OCI-M2 (cell line): ENCODE results near the gene MAPKAPK3.

Experiments used
- DNase-seq: peaks from one replicate; lab custom pipeline; 2025; ENCODE audit not compliant: unreplicated experiment; lab: John Stamatoyannopoulos, UW

MAPKAPK3 gene

DNA sequence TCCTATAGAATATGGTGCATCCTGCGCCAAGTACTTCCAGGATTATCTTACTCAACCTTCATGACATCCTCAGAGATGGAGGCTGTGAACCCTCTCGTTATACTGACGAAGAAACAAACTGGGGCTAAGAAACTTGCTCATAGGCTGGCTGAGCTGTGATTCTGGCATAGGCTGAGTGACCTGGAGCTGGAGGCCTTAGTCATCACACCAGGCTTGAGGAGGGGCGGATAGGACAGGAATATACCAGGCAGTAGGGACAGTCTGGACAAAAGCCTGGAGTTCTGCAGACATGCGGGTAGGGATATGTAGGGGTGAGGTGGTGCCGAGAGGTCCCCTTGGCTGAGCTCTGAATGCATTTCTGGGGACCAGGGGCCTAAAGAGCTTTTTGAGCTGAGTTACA lies 29.6 kb upstream of the MAPKAPK3 start:
- no peak for DNase-seq

GRCh38 chr3:50587806-50588758 lies 28.9 kb upstream of the MAPKAPK3 start:
- DNase-seq = no peak

GRCh38 chr3:50588759-50589433 lies 28.1 kb upstream of the MAPKAPK3 start:
- DNase-seq = no peak

- DNase-seq = no peak
These were observed 25.7 kb upstream of the MAPKAPK3 start for GRCh38 chr3:50591196-50591741.

DNA sequence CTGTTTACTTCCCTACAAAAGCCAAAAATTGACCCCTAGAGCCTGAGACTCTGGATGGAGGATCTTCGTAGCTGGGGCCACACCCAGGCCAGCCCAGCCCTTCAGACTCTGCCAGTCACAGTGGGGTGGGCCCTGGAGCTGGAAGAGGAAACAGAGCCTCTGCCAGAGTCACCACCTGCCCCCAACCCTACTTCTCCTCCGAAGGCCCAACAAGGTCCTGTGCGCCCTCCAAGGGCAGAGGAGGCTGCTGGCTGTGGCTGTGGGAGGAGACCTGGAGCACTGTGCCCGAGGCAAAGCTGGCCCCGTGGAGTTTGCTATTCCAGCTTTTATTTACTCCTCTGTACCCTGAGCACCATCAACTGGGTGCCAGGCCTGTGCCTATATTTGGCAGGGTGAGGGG lies 24.4 kb upstream of the MAPKAPK3 start:
- no peak for DNase-seq

DNA sequence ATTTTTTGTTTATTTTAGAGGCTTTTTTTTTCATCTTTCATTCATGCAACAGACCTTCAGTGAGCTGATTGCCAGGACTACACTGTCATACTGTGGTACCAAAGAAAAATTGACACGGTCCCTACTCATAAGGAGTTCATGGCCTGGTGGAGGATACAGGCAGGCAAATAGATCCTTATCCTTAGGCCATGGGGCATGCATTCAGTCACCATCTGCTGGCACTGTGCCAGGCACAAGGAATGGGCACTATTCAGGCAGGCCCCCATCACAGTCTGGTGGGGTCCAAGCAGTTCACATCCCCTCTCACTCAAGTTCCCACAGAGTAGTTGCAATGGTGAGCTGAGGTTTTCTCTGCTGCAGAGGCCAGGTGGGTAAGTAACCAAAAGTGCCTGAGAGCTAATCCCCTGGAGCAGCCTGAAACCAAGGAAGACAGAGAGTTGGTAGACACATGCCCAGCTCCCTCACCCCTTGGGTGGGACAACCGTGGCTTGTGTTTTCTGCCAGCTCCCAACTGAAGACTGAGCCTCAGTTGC lies 22.6 kb upstream of the MAPKAPK3 start:
- DNase-seq = no peak

GRCh38 chr3:50599115-50599715 lies 17.7 kb upstream of the MAPKAPK3 start:
- no peak for DNase-seq

DNA sequence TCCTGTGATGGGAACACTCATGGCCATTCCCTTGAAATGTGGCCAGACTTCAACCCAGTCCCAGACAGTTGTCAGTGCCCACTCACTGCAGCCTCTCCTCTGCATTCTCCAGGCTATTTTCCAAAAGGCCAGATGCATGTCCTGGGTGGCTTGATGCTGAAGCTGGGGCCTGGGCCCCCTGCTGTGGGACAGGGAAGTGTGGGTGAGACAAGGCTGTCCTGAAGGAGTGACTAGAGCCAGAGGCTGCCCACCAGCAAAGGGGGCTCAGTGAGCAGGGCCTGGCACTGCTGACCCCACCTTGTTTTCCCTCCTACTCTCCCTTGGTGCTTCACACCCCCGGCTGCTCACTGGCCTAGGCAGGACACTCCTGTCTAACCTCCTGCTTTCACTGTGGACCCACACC lies 17.2 kb upstream of the MAPKAPK3 start:
- no peak for DNase-seq

GRCh38 chr3:50600141-50600753 lies 16.7 kb upstream of the MAPKAPK3 start:
- no peak for DNase-seq

GRCh38 chr3:50600841-50601591 lies 15.9 kb upstream of the MAPKAPK3 start:
- DNase-seq = no peak

GRCh38 chr3:50602595-50603191 lies 14.3 kb upstream of the MAPKAPK3 start:
- DNase-seq = no peak

DNA sequence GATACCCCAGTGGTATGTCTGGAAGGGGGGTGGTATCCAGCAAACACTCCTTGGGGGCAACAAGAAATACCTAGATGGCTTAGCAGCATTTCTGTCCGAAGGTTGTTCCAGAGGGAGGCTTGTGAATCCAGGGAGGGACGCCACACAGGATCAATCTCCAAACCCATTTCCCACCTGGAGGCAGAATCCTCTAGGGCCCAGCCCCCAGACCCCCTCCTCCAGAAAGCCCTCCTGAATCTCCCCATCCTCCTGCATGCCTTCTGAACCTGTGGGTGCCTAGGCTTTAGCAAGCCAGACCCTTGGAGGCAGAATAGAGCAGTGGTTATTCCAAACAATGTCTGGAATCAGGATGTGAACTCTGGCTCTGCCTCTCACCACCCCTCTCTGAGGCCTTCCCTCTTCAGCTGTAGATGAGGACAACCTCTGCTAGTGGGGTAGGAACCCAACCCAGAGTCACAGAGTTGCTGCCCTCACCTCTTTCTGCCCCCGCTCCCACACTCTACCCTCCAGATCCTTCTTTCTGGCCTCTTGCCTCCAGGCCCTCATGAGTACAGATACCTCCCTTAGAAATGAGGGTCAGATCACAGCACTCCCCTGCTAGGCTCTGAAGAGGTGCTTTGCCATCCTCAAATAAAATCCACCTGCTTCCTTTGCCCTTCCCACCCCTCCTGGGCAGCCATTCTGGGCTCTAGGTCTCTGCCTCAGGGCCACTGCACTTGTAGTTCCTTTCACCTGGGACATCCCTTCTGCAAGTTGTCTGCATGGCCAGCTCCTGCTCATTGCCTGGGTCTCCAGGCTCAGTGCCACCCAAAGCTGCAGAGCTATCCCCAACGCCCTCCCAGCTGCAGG lies 13.5 kb upstream of the MAPKAPK3 start:
- DNase-seq = no peak

DNA sequence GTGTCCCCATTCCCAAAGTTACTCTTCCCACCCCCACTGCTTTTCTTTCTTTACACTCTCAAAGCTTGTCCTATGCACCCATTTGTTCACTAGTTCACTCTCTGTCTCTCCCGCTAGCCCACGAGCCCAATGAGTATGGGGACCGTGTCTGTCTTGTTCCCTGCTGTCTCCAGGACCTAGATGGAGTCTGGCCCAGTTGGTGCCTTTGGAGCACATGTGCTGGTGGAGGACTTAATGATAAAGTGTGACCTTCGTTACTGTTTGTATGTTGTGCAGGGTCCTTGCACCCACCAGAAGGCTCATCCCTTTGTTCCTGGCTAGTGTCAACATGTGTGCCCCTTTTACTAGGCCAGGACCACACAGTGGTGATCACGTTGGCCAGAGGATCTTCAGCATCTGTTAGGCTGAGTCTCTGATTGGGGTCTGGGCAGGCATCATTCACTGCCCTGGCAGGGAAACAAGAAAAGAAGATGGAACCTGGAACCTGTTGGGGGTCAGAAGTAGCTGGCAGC lies 12.8 kb upstream of the MAPKAPK3 start:
- no peak for DNase-seq

- no peak for DNase-seq
These were observed 12.0 kb upstream of the MAPKAPK3 start for GRCh38 chr3:50604628-50605588.

DNA sequence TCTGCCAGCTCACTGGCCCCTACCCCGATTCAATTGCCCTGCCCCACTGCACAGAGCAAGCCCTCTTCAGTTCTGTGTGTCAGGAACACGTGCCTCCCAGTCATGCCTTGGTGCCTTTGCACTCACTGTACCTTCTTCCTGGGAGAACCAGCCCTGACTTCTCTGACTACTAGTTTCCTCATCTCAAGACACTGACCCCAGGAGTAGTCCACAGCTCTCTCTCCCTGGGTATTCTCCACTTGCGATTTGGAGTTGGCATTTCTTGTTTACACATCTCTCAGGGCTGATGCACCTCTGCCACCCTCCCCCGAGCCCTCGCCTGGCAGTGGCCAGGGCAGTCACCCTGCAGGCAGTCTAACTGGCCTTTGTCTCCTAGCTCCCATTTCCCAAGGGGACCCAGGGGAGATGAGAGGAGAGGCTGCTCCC lies 11.0 kb upstream of the MAPKAPK3 start:
- no peak for DNase-seq

- no peak for DNase-seq
These were observed 10.4 kb upstream of the MAPKAPK3 start for GRCh38 chr3:50606596-50606995.

- no peak for DNase-seq
These were observed 9.5 kb upstream of the MAPKAPK3 start for GRCh38 chr3:50607271-50608091.
